SK-N-SH treated with all-trans-retinoic acid at 6 μM for 48 hours (cell line): ENCODE results near the gene VPS13A.

Experiments used
- ATAC-seq: fragments of 200-7000 bp; cut with Tn5 transposase; 3 replicates; pipeline ENCODE4 v1.9.1; 2020; ENCODE audit warnings: mild to moderate bottlenecking, moderate library complexity
- ARNTL ChIP-seq: fragments of 450-650 bp; formaldehyde crosslinking; IDR thresholded peaks from 2 replicates; pipeline ENCODE4 v1.5.0; 2020; ENCODE audit warnings: low read depth, mild to moderate bottlenecking, moderate library complexity, borderline replicate concordance
- BACH2 ChIP-seq: fragments of 250-450 bp; sonication (Bioruptor Pico); IDR thresholded peaks from 2 replicates; pipeline ENCODE4 v1.9.0; 2021; ENCODE audit warnings: mild to moderate bottlenecking, borderline replicate concordance
- CREB5 ChIP-seq: fragments of 250-450 bp; sonication (Bioruptor Pico); IDR thresholded peaks from 2 replicates; pipeline ENCODE4 v1.5.1; 2020; ENCODE audit warnings: low read depth, mild to moderate bottlenecking, moderate library complexity
- ESRRG ChIP-seq: fragments of 250-450 bp; sonication (Bioruptor Pico); IDR thresholded peaks from 2 replicates; pipeline ENCODE4 v1.6.1; 2021; ENCODE audit warnings: mild to moderate bottlenecking
- GLIS3 ChIP-seq: fragments of 250-450 bp; sonication (Bioruptor Pico); IDR thresholded peaks from 2 replicates; pipeline ENCODE4 v1.5.0; 2020; ENCODE audit warnings: mild to moderate bottlenecking, moderate library complexity
- ISL1 ChIP-seq: fragments of 250-450 bp; sonication (Bioruptor Pico); IDR thresholded peaks from 2 replicates; pipeline ENCODE4 v2.1.2; 2022; ENCODE audit warnings: mild to moderate bottlenecking, moderate library complexity
- OSR1 ChIP-seq: fragments of 250-450 bp; sonication (Bioruptor Pico); IDR thresholded peaks from 2 replicates; pipeline ENCODE4 v1.8.0; 2022; ENCODE audit warnings: moderate library complexity, mild to moderate bottlenecking, inconsistent platforms
- PATZ1 ChIP-seq: fragments of 250-450 bp; sonication (Bioruptor Pico); IDR thresholded peaks from 2 replicates; pipeline ENCODE4 v1.8.0; 2020; ENCODE audit warnings: mild to moderate bottlenecking, moderate library complexity, borderline replicate concordance
- POU6F1 ChIP-seq: fragments of 250-450 bp; sonication (Bioruptor Pico); IDR thresholded peaks from 2 replicates; pipeline ENCODE4 v1.8.0; 2021; ENCODE audit warnings: low read depth, mild to moderate bottlenecking, moderate library complexity, borderline replicate concordance
- PPARA ChIP-seq: fragments of 250-450 bp; sonication (Bioruptor Pico); IDR thresholded peaks from 2 replicates; pipeline ENCODE4 v1.5.0; 2020; ENCODE audit warnings: mild to moderate bottlenecking, borderline replicate concordance
- RARB ChIP-seq: fragments of 250-450 bp; sonication (Bioruptor Pico); IDR thresholded peaks from 2 replicates; pipeline ENCODE4 v1.8.0; 2021; ENCODE audit warnings: mild to moderate bottlenecking, moderate library complexity
- TCF4 ChIP-seq: fragments of 250-450 bp; sonication (Bioruptor Pico); IDR thresholded peaks from 2 replicates; pipeline ENCODE4 v1.8.0; 2021; ENCODE audit warnings: mild to moderate bottlenecking, moderate library complexity, borderline replicate concordance
- TSHZ2 ChIP-seq: fragments of 250-450 bp; sonication (Bioruptor Pico); IDR thresholded peaks from 2 replicates; pipeline ENCODE4 v1.5.0; 2020; ENCODE audit warnings: mild to moderate bottlenecking, moderate library complexity
- ZC3H10 ChIP-seq: fragments of 250-450 bp; sonication (Bioruptor Pico); IDR thresholded peaks from 2 replicates; pipeline ENCODE4 v1.5.1; 2021; ENCODE audit warnings: mild to moderate bottlenecking, moderate library complexity
- ZFP3 ChIP-seq: fragments of 250-450 bp; sonication (Bioruptor Pico); IDR thresholded peaks from 2 replicates; pipeline ENCODE4 v1.5.0; 2020; ENCODE audit warnings: mild to moderate bottlenecking, moderate library complexity
- ZFP30 ChIP-seq: fragments of 450-650 bp; formaldehyde crosslinking; IDR thresholded peaks from 2 replicates; pipeline ENCODE4 v1.5.0; 2022; ENCODE audit warnings: mild to moderate bottlenecking, moderate library complexity
- ZNF565 ChIP-seq: fragments of 450-650 bp; formaldehyde crosslinking; conservative IDR thresholded peaks from 2 replicates; pipeline ENCODE4 v1.5.0; 2020; ENCODE audit warnings: low read depth, mild to moderate bottlenecking, moderate library complexity
- ZNF70 ChIP-seq: fragments of 450-650 bp; formaldehyde crosslinking; IDR thresholded peaks from 2 replicates; pipeline ENCODE4 v1.5.0; 2020; ENCODE audit warnings: mild to moderate bottlenecking, moderate library complexity
- ZNF8 ChIP-seq: fragments of 450-650 bp; formaldehyde crosslinking; IDR thresholded peaks from 2 replicates; pipeline ENCODE4 v1.5.0; 2020; ENCODE audit warnings: mild to moderate bottlenecking, moderate library complexity

Gene VPS13A

GRCh38 chr9:77133011-77133410 lies 44.3 kb upstream of the VPS13A start:
- TF ChIP-seq GLIS3 (CRISPR knock-in tag) (no peak), ZNF565 (no peak), ZFP3 (no peak), ZFP30 (CRISPR knock-in tag) (no peak), ZNF70 (CRISPR knock-in tag) (no peak), TCF4 (CRISPR knock-in tag) (no peak), CREB5 (no peak), POU6F1 (no peak), ZNF8 (CRISPR knock-in tag) (no peak), PPARA (CRISPR knock-in tag) (no peak), ISL1 (CRISPR knock-in tag) (no peak)
- no peak for ATAC-seq

GRCh38 chr9:77142366-77142765 lies 35.0 kb upstream of the VPS13A start:
- ATAC-seq: no peak
- no peak for TF ChIP-seq ARNTL (CRISPR knock-in tag)
- no peak for TF ChIP-seq BACH2 (CRISPR knock-in tag)
- no peak for TF ChIP-seq ZNF8 (CRISPR knock-in tag)

- no peak for ATAC-seq
- TF ChIP-seq RARB (CRISPR knock-in tag) (no peak), ESRRG (CRISPR knock-in tag) (no peak), ZC3H10 (no peak), ARNTL (CRISPR knock-in tag) (no peak), TSHZ2 (no peak)
Measured at GRCh38 chr9:77149879-77150278, 27.5 kb upstream of the VPS13A start.

GRCh38 chr9:77152289-77152688 lies 25.0 kb upstream of the VPS13A start:
- TF ChIP-seq PATZ1 (CRISPR knock-in tag) (no peak), ISL1 (CRISPR knock-in tag) (no peak), ARNTL (CRISPR knock-in tag) (no peak), TCF4 (CRISPR knock-in tag) (no peak), ESRRG (CRISPR knock-in tag) (no peak), ZNF8 (CRISPR knock-in tag) (no peak), OSR1 (CRISPR knock-in tag) (no peak), RARB (CRISPR knock-in tag) (no peak)
- TF ChIP-seq, all 23 proteins: peak for 0
- no peak for ATAC-seq

GRCh38 chr9:77156646-77157371 lies 20.5 kb upstream of the VPS13A start:
- no peak for TF ChIP-seq ZNF8 (CRISPR knock-in tag)
- TF ChIP-seq ZNF565: no peak
- ATAC-seq: peak; percentile 66
